ENCODE results near the gene ACKR1.
A peak's percentile ranks its signal among the peaks of the same experiment; 100 is the strongest.

ACKR1 gene

DNA sequence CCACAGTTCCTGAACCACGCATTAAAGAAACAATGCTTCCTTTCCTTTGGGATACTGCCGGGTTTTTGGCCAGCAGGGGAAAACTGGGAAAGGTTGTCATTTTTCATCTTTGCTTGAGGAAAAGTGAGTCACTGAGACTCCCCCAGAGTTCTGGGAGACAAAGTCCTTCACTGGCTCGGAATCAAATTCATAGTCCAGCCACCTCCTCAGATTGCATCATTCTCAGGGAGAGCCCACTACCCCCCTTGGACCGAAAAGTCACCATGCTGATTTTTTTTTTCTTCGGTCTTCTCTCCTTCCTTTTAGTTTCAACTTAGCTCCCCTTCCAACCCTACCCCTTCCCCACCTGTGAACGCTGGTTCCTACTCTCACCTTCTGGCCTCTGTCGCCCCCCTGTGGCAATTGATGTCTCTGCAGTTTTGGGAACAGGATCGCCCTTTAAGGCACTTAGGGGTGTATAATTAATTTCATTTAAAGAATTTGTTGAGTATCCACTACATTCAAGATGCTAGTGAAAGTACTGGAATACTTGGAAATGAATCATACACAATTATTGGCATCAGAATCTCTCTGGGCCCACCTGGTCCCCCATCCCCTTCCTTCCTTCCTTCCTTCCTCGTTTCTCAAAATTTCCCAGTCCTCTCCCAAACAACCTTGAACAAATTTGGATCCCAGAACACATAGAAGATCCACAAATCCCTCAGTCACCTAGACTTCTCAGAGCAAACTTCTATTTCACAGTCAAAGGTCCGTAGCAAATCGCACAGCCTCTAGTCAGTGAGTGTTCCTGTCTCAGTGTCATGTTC is 6.9 kb downstream of the ACKR1 start:
- no peak overlapping the region for H3K27ac ChIP-seq
- TF ChIP-seq, protein P1, sequence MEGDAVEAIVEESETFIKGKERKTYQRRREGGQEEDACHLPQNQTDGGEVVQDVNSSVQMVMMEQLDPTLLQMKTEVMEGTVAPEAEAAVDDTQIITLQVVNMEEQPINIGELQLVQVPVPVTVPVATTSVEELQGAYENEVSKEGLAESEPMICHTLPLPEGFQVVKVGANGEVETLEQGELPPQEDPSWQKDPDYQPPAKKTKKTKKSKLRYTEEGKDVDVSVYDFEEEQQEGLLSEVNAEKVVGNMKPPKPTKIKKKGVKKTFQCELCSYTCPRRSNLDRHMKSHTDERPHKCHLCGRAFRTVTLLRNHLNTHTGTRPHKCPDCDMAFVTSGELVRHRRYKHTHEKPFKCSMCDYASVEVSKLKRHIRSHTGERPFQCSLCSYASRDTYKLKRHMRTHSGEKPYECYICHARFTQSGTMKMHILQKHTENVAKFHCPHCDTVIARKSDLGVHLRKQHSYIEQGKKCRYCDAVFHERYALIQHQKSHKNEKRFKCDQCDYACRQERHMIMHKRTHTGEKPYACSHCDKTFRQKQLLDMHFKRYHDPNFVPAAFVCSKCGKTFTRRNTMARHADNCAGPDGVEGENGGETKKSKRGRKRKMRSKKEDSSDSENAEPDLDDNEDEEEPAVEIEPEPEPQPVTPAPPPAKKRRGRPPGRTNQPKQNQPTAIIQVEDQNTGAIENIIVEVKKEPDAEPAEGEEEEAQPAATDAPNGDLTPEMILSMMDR (conservative IDR thresholded peaks at IDR 0.05) = peak; percentile 91

DNA sequence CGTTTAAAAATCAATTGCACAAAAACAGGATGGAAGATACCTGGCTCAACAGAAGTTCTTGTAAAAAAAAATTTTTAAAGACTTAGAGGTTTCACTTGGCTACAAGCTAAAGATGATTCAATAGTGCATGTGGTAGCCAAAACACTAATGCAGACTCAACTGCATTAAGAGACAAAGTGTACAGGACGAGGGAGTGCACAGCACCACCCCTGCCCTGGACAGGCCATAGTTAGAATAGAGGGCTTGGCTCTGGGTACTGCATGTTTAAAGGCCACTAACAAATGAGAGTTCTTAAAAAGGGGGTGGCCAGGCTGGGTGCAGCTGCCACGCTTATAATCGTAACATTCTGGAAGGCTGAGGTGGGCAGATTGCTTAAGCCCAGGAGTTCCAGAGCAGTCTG is 7.9 kb downstream of the ACKR1 start:
- H3K27ac ChIP-seq = no peak overlapping the region
- TF ChIP-seq, protein P1 (conservative IDR thresholded peaks at IDR 0.05) = no peak

DNA sequence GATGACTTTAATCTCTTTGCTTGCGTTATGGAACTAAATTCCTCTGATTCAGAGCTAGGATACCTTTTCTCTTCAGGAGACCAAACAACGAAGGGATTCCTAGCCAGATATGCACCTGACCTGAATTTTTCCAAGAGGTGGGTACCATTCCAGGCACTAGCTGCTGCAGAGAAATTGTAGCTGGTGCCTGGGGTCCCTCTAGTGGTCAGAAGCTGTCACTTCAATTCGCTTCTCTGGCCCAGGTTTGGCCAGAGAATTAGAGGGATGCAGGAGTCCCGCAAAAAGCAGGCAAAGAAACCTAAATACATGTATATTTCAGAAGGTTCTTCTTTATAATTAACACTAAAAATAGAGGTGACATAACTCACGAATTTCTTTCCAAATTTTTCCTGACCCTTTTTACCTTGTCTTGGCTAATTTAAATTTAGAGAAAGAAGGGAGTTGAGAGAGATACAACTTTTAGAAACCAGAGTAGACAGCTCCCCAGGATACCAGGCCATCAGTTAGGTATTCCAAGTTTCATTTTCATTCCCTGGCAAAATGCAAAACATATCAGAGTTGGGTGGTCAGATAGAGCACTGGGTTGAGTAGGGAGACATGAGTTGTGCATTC is 9.6 kb downstream of the ACKR1 start:
- no peak overlapping the region for H3K27ac ChIP-seq
- TF ChIP-seq, protein P1 (conservative IDR thresholded peaks at IDR 0.05) = peak; percentile 95

DNA sequence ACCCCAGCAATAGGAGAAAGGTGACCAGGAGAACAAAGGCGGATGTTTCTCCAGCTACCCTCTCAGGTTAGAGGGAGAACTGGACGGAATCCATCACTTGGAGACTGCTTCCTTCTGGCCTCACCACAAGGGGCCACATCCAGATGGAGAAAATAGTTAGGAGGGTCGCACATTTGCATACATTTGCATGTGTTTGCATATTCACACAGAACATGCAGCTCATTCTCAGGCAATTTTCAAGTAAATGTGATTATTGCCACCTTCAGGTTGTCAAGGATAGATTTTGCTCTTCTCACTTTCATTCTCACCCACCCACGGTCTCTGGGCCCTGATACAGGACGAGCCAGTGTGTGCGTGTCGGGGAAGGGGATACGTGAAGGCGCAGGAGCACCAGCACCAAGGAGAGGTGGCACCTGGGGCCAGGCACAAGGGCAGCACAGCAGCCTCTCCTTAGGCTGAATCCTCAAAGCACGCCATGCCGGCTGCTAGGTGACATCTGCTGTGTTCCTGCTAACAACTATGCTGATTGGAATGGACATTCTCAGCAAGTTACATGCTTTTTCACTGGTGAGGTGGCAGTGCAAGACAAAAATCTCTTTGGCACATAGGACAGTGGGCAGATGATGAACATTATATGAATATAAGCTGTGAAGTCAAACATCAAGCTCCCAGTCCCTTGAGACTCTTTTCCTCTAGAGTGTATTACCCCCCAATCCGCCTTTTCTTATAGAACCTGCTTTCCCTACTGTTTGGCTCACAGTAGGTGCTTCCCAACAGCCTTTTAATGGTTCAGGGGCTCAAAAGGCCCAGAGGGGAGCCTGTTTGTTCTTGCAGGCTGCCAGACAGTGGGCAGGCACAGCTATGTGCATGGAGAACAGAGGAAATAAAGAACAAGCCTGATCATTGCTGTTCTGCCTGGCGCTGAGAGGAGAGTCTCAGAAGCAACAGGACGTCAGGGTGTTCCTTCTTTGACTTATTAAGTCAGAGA is 14.3 kb downstream of the ACKR1 start:
- TF ChIP-seq, protein P1 (conservative IDR thresholded peaks at IDR 0.05) = no peak
- no peak overlapping the region for H3K27ac ChIP-seq

DNA sequence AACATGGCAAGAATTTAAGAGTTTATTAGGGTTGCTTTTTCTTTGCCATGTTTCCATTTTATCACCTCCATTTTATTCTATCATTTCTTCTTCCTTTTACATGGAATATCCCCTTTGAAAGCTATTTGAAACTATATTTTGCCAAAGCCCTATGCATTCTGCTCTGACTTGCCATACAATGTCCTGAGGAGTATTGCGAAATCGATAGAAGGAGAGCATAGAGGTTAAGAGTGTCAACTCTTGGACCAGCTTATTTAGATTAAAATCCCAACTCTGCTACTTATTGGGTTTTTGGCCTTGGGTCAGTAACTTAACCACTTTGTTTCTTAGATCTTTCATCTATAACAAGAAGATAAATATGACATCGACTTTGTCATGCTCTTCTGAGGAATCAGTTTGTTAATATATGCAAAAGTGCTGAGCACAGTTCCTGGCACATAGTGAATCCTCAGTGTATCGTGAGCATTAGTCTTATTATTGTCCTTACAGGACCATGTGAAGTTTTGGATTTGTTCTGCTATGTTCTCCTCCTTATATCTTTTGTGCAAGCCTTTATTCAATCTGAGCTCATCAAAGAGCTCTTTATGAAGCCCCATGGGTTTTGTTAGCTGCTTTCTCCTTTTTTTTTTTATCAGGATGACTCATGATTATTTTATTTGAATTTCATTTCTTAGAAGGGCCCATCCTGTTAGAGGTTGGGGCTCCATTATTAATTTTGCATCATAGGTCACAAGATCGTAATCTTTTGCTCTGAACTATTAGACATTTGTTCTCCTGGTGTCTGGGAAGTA is 17.6 kb downstream of the ACKR1 start:
- no peak overlapping the region for H3K27ac ChIP-seq
- TF ChIP-seq, protein P1 (conservative IDR thresholded peaks at IDR 0.05) = no peak

DNA sequence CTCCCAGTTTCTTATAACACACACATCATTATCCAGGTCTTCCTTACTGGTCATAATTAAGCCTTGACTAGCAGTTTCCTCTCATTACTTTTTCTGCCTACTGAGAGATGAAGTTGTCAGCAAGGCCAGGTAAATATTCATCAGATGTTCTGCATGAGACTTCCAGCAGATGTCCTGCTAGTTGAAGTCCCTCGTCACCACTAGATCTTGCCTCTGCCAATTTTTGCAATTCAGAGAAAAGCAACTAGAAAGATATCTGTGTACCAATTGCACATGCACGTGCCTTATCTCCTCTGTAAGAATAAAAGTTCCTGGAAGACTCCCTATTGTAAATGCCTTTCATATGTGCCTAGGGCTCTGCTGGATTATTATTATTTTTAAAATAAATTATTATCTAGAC is 18.3 kb downstream of the ACKR1 start:
- no peak overlapping the region for H3K27ac ChIP-seq
- TF ChIP-seq, protein P1 (conservative IDR thresholded peaks at IDR 0.05) = no peak

Measured in VCaP (cell line).